Endothelial cell of umbilical vein (primary cell): ENCODE measurements around the gene MAP3K13. TPM values are rescaled to one million over a fixed set of nuclear protein-coding genes. Genes with fewer than 3 reads are reported as not detected.

Experiments used
- BruUV-seq: library from RNA; stranded (reverse); fragments of 400-500 nt; replicated peaks from 2 replicates; lab custom pipeline; 2021; lab: Mats Ljungman, UMichigan
- CTCF ChIA-PET: fragments of 300-600, 350-600 bp; sonication (Branson Sonifier 250); formaldehyde crosslinking; loops from one replicate; lab custom pipeline; 2021; ENCODE audit warnings: antibody characterized with exemption, inconsistent platforms; lab: Charles Lee
- POLR2A ChIA-PET: fragments of 300-600, 350-600 bp; sonication (Branson Sonifier 250); formaldehyde crosslinking; loops from one replicate; lab custom pipeline; 2021; ENCODE audit warnings: antibody characterized with exemption, inconsistent platforms; lab: Charles Lee
- DNase-seq: peaks from one replicate; pipeline ENCODE4 v3.0.0-alpha.2; 2011; ENCODE audit warnings: low read depth, low spot score
- FAIRE-seq: peaks from 2 replicates; lab custom pipeline; 2011; peaks lifted over from hg19 to GRCh38; lab: Jason Lieb, UNC
- H2AFZ ChIP-seq: 2 replicates; pipeline ENCODE4 v1.6.0; 2012; ENCODE audit warnings: low read depth, low read length, control low read depth, inconsistent platforms
- H3K27ac ChIP-seq: 2 replicates; pipeline ENCODE4 v1.5.1; 2011; ENCODE audit warnings: low read depth, mild to moderate bottlenecking, control low read depth, low read length, moderate library complexity; ENCODE audit not compliant: insufficient read depth
- H3K27me3 ChIP-seq, 2 experiments: 2 replicates each; pipeline versions ENCODE4 v1.6.0 to v1.6.1; 2011; ENCODE audit warnings: low read length in 2 of 2, mixed read lengths in 1 of 2; ENCODE audit not compliant: control insufficient read depth in 2 of 2, insufficient read depth in 2 of 2
- H3K36me3 ChIP-seq, 2 experiments: 2 replicates in 1 of 2; 3 replicates in 1 of 2; pipeline ENCODE4 v1.5.1; 2011; ENCODE audit warnings: low read length in 2 of 2, mild to moderate bottlenecking in 1 of 2, moderate library complexity in 1 of 2; ENCODE audit not compliant: control insufficient read depth in 2 of 2, insufficient read depth in 2 of 2; ENCODE audit errors: extremely low read depth in 1 of 2
- H3K4me1 ChIP-seq: 3 replicates; pipeline ENCODE4 v1.5.1; 2011; ENCODE audit warnings: mild to moderate bottlenecking, low read length; ENCODE audit not compliant: control insufficient read depth, insufficient read depth; ENCODE audit errors: extremely low read depth
- H3K4me2 ChIP-seq: 2 replicates; pipeline ENCODE4 v1.6.1; 2011; ENCODE audit warnings: low read length, control low read depth, mixed read lengths; ENCODE audit not compliant: insufficient read depth
- H3K4me3 ChIP-seq, 3 experiments: fragments of 200-600 bp in 1 of 3; sonication (generic), shearing (Covaris generic) in 1 of 3; replicated peaks in 1 of 3; 2 replicates each; pipeline ENCODE4 v1.5.1; 2011 to 2016; ENCODE audit warnings: control low read depth in 3 of 3, low read length in 3 of 3, mild to moderate bottlenecking in 2 of 3, inconsistent platforms in 1 of 3, low read depth in 1 of 3, moderate library complexity in 1 of 3; ENCODE audit not compliant: insufficient read depth in 1 of 3
- H3K79me2 ChIP-seq: 2 replicates; pipeline ENCODE4 v1.6.0; 2012; ENCODE audit warnings: low read length, inconsistent platforms; ENCODE audit not compliant: control insufficient read depth, insufficient read depth
- H3K9ac ChIP-seq: replicated peaks from 2 replicates; pipeline ENCODE3; 2011; ENCODE audit warnings: low read length, control low read depth; ENCODE audit not compliant: insufficient read depth; ENCODE audit errors: extremely low read depth
- H3K9me1 ChIP-seq: replicated peaks from 3 replicates; pipeline ENCODE4 v1.6.0; 2011; ENCODE audit warnings: mild to moderate bottlenecking, low read length; ENCODE audit not compliant: control insufficient read depth, insufficient read depth; ENCODE audit errors: extremely low read depth
- H3K9me3 ChIP-seq: replicated peaks from 2 replicates; pipeline ENCODE4 v1.5.1; 2012; ENCODE audit warnings: low read length, inconsistent platforms; ENCODE audit not compliant: control insufficient read depth, insufficient read depth
- H4K20me1 ChIP-seq: replicated peaks from 2 replicates; pipeline ENCODE3; 2011; ENCODE audit warnings: mild to moderate bottlenecking, low read length; ENCODE audit not compliant: control insufficient read depth, insufficient read depth; ENCODE audit errors: extremely low read depth
- CTCF ChIP-seq, 2 donors: IDR thresholded peaks; 1 replicate in 1 of 2; 2 replicates in 1 of 2; pipeline ENCODE4 v1.5.1; 2011; ENCODE audit warnings: low read length in 2 of 2, mild to moderate bottlenecking in 2 of 2, moderate library complexity in 2 of 2, control low read depth in 1 of 2, inconsistent platforms in 1 of 2, low read depth in 1 of 2; ENCODE audit not compliant: insufficient read depth in 1 of 2; ENCODE audit errors: extremely low read depth in 1 of 2
- EZH2 ChIP-seq: IDR thresholded peaks from 2 replicates; pipeline ENCODE4 v1.6.1; 2012; ENCODE audit warnings: borderline replicate concordance, low read depth, mild to moderate bottlenecking, moderate library complexity, low read length, inconsistent platforms; ENCODE audit not compliant: severe bottlenecking
- FOS ChIP-seq: IDR thresholded peaks from 2 replicates; pipeline ENCODE4 v1.6.1; 2011; ENCODE audit warnings: mild to moderate bottlenecking, low read length, moderate library complexity, borderline replicate concordance; ENCODE audit not compliant: insufficient read depth
- GATA2 ChIP-seq: IDR thresholded peaks from 2 replicates; pipeline ENCODE4 v1.7.0; 2011; ENCODE audit warnings: low read depth, mild to moderate bottlenecking, moderate library complexity, mixed read lengths, low read length; ENCODE audit not compliant: insufficient read length, insufficient read depth
- JUN ChIP-seq: IDR thresholded peaks from 2 replicates; pipeline ENCODE4 v1.6.1; 2011; ENCODE audit warnings: borderline replicate concordance, low read depth; ENCODE audit not compliant: insufficient read length, insufficient read depth
- MAX ChIP-seq: IDR thresholded peaks from 2 replicates; pipeline ENCODE4 v1.6.1; 2011; ENCODE audit not compliant: insufficient read depth, insufficient read length
- MYC ChIP-seq: IDR thresholded peaks from one replicate; pipeline ENCODE4 v1.6.1; 2011; ENCODE audit warnings: mild to moderate bottlenecking, low read depth, low read length
- POLR2A ChIP-seq: IDR thresholded peaks from 2 replicates; pipeline ENCODE4 v1.6.1; 2012; ENCODE audit warnings: low read depth, mild to moderate bottlenecking, control low read depth, low read length
- POLR2AphosphoS5 ChIP-seq: IDR thresholded peaks from 2 replicates; pipeline ENCODE4 v1.6.1; 2012; ENCODE audit warnings: low read depth, mild to moderate bottlenecking, control low read depth, low read length, moderate library complexity; ENCODE audit not compliant: insufficient read depth
- dilution Hi-C: fragments of 300-500 bp; cut with MboI; formaldehyde crosslinking; loops from one replicate; pipeline ENCODE4 v1.15.0; 2019; ENCODE audit warnings: low sequenced_read_pairs; ENCODE audit not compliant: extremely low pct_ligation_motif_present
- intact Hi-C: fragments of 100-400 bp; cut with micrococcal nuclease; formaldehyde crosslinking; loops from one replicate; pipeline ENCODE4 v1.10.0; 2022
- polyA plus RNA-seq, 4 experiments: library from polyadenylated mRNA; depleted of rRNA in 3 of 4; stranded (reverse) in 3 of 4; unstranded in 1 of 4; fragments of >200 nt; gene quantifications; 2 replicates each; pipeline versions ENCODE4 v1.2.1 to v1.2.3, GENCODE V29; 2011 to 2012; ENCODE audit warnings: missing spikeins in 1 of 4
- total RNA-seq: library from RNA; stranded (reverse); gene quantifications from 2 replicates; pipeline ENCODE4 v1.2.3, GENCODE V29; 2021

The MAP3K13 gene
- total and polyA plus RNA-seq, 2 donors (not counting 3 experiments of a cell fraction or from before 2014, with no cell fraction given): 6.2 to 15.4 TPM

GRCh38 chr3:185339945-185340344 is 23.0 kb upstream of the MAP3K13 start:
- no peaks in the 10 kb centered on the region for H3K36me3 ChIP-seq
- no peaks in the 10 kb centered on the region for H3K79me2 ChIP-seq
- TF ChIP-seq MAX: no peak
- TF ChIP-seq MYC: no peak
- no peak for TF ChIP-seq EZH2
- TF ChIP-seq JUN: no peak
- TF ChIP-seq POLR2A: no peak
- TF ChIP-seq GATA2: no peak
- TF ChIP-seq CTCF (IDR thresholded peaks at IDR 0.05; ENCODE audit: extremely low read depth in 1 of 2, insufficient read depth in 1 of 2, low read depth in 1 of 2, low read length in 2 of 2): no peak
- TF ChIP-seq POLR2AphosphoS5: no peak
- no peak for TF ChIP-seq FOS
- no peaks in the 10 kb centered on the region for H3K27me3 ChIP-seq
- intact Hi-C loops: no loop called here
- FAIRE-seq: no peak
- no peak overlapping the region for H2AFZ ChIP-seq
- H3K4me3 ChIP-seq: no peak overlapping the region
- no peaks in the 10 kb centered on the region for H3K9me1 ChIP-seq
- no peak overlapping the region for H3K9ac ChIP-seq
- DNase-seq: no peak
- POLR2A ChIA-PET: no interaction called here
- dilution Hi-C loops: no loop called here
- no peak overlapping the region for H3K27ac ChIP-seq
- no peaks in the 10 kb centered on the region for H4K20me1 ChIP-seq
- H3K4me1 ChIP-seq: no peaks in the 10 kb centered on the region
- CTCF ChIA-PET: no interaction called here
- BruUV-seq: no TSS peak
- no peaks in the 10 kb centered on the region for H3K9me3 ChIP-seq
- H3K4me2 ChIP-seq: no peak overlapping the region
